OCI-LY7 (cell line): Measurements from ENCODE around the gene IST1. TPM values are rescaled to one million over a fixed set of nuclear protein-coding genes. Genes with fewer than 3 reads are reported as not detected.

Source experiments
- BruUV-seq: library from RNA; stranded (reverse); fragments of 400-500 nt; replicated peaks from 2 replicates; lab custom pipeline; 2021; lab: Mats Ljungman, UMichigan
- CTCF ChIA-PET: fragments of 300-600 bp; sonication (Branson Sonifier 250); formaldehyde crosslinking; loops from one replicate; lab custom pipeline; 2022; ENCODE audit warnings: antibody characterized with exemption; ENCODE audit not compliant: unreplicated experiment; lab: Charles Lee
- POLR2A ChIA-PET: fragments of 300-600 bp; sonication (Branson Sonifier 250); formaldehyde crosslinking; loops from one replicate; lab custom pipeline; 2022; ENCODE audit warnings: antibody characterized with exemption; lab: Charles Lee
- DNase-seq: peaks from one replicate; pipeline ENCODE4 v3.0.0-alpha.2; 2015; ENCODE audit warnings: low spot score
- H2AFZ ChIP-seq: fragments of 200-600 bp; sonication (generic), shearing (Covaris generic); 2 replicates; pipeline ENCODE4 v1.6.1; 2014; ENCODE audit warnings: mild to moderate bottlenecking, antibody characterized with exemption, low read length, moderate library complexity
- H3K27ac ChIP-seq: fragments of 200-600 bp; sonication (generic); 2 replicates; pipeline ENCODE4 v1.5.1; 2014; ENCODE audit warnings: mixed run types, low read depth, mild to moderate bottlenecking, moderate library complexity, low read length, inconsistent platforms; ENCODE audit not compliant: poor library complexity, severe bottlenecking
- H3K36me3 ChIP-seq: fragments of 200-600 bp; sonication (generic); 2 replicates; pipeline ENCODE4 v1.6.1; 2014; ENCODE audit warnings: mild to moderate bottlenecking, antibody characterized with exemption, low read length, moderate library complexity, mixed read lengths; ENCODE audit not compliant: insufficient read depth
- H3K4me1 ChIP-seq: fragments of 200-600 bp; sonication (generic); 2 replicates; pipeline ENCODE4 v1.5.1; 2014; ENCODE audit warnings: mild to moderate bottlenecking, low read length; ENCODE audit not compliant: insufficient read depth, poor library complexity, severe bottlenecking
- H3K4me2 ChIP-seq: fragments of 200-600 bp; sonication (generic); 2 replicates; pipeline ENCODE4 v1.6.1; 2014; ENCODE audit warnings: mild to moderate bottlenecking, low read length
- H3K4me3 ChIP-seq: fragments of 200-600 bp; sonication (generic); 2 replicates; pipeline ENCODE4 v1.5.1; 2014; ENCODE audit warnings: mild to moderate bottlenecking, low read depth, low read length; ENCODE audit not compliant: poor library complexity, severe bottlenecking
- H3K79me2 ChIP-seq: fragments of 200-600 bp; sonication (generic); 2 replicates; pipeline ENCODE4 v1.6.1; 2016; ENCODE audit warnings: low read depth, mild to moderate bottlenecking, low read length, moderate library complexity, mixed read lengths; ENCODE audit not compliant: insufficient read depth
- H3K9me2 ChIP-seq: fragments of 200-600 bp; sonication (generic); 2 replicates; pipeline ENCODE4 v1.6.1; 2016; ENCODE audit warnings: mild to moderate bottlenecking, low read length, mixed read lengths; ENCODE audit not compliant: insufficient read depth
- H3K9me3 ChIP-seq: fragments of 200-600 bp; sonication (generic); 2 replicates; pipeline ENCODE4 v1.6.1; 2014; ENCODE audit warnings: mild to moderate bottlenecking, mixed run types, low read length, mixed read lengths
- H4K20me1 ChIP-seq: fragments of 200-600 bp; sonication (generic); 2 replicates; pipeline ENCODE4 v1.6.1; 2014; ENCODE audit warnings: mild to moderate bottlenecking, antibody characterized with exemption, low read length, moderate library complexity, mixed read lengths; ENCODE audit not compliant: insufficient read depth
- CTCF ChIP-seq: fragments of 200-600 bp; sonication (generic); conservative IDR thresholded peaks from 2 replicates; pipeline ENCODE4 v1.5.1; 2014; ENCODE audit warnings: mild to moderate bottlenecking, antibody characterized with exemption, low read length, moderate library complexity, mixed read lengths
- EZH2phosphoT487 ChIP-seq: fragments of 200-600 bp; sonication (generic); IDR thresholded peaks from 2 replicates; pipeline ENCODE4 v1.6.1; 2018; ENCODE audit warnings: low read depth, borderline replicate concordance, mild to moderate bottlenecking, mixed run types, antibody characterized with exemption, low read length, moderate library complexity, mixed read lengths
- intact Hi-C: fragments of 100-400 bp; cut with micrococcal nuclease; formaldehyde crosslinking; loops from one replicate; pipeline ENCODE4 v1.10.0; 2022; ENCODE audit not compliant: unreplicated experiment
- total RNA-seq, 2 experiments: library from RNA; depleted of rRNA in 1 of 2; stranded (reverse); fragments of >200 nt in 1 of 2; shearing (Covaris generic) in 1 of 2; gene quantifications; 2 replicates each; pipeline ENCODE4 v1.2.3, GENCODE V29; 2014 to 2022

Gene IST1
- total RNA-seq, 2 experiments from 2014 or later, result 147 to 200 TPM

- CTCF ChIA-PET, result no interaction called here
- H2AFZ ChIP-seq, result peak overlapping the region; percentile 26; the same call in 1 of the 2 replicates
- no peaks in the 10 kb centered on the region for H4K20me1 ChIP-seq
- DNase-seq, result peak; percentile 59
- POLR2A ChIA-PET, result interaction anchor here (0.5 to 3.1 kb wide), 4 partner anchors 10 to 54 kb away, joined by 3 to 19 read pairs (median 6); partner anchors contain the start of gene ZNF821
- H3K4me1 ChIP-seq, result peaks cover 32% of the 10 kb centered on the region
- no peak for TF ChIP-seq EZH2phosphoT487
- TF ChIP-seq CTCF, result no peak
- peaks cover 14% of the 10 kb centered on the region for H3K36me3 ChIP-seq
- H3K9me2 ChIP-seq, result no peaks in the 10 kb centered on the region
- H3K27ac ChIP-seq, result peak overlapping the region; percentile 73
- peak overlapping the region; percentile 77 for H3K4me2 ChIP-seq
- BruUV-seq, result no TSS peak
- intact Hi-C loops, result loop anchor here (1.0 to 2.0 kb wide), 4 partner anchors 12 to 112 kb away; partner anchors contain the start of genes AP1G1, DHODH and ZNF821
- H3K9me3 ChIP-seq, result no peaks in the 10 kb centered on the region
- peaks cover 54% of the 10 kb centered on the region for H3K79me2 ChIP-seq
- peak overlapping the region; percentile 95 for H3K4me3 ChIP-seq
These were observed 491 bp downstream of the IST1 start for GRCh38 chr16:71895679-71896365.

GRCh38 chr16:71896764-71897368 is 1.5 kb downstream of the IST1 start:
- no TSS peak for BruUV-seq
- ChIA-PET POLR2A (interaction anchor here (0.5 to 3.1 kb wide), 7 partner anchors 11 to 203 kb away, joined by 3 to 19 read pairs (median 5); partner anchors contain the start of gene ZNF821), CTCF (no interaction called here)
- peaks cover 32% of the 10 kb centered on the region for H3K4me1 ChIP-seq
- intact Hi-C loops, result no loop called here
- H3K4me2 ChIP-seq, result peak overlapping the region; percentile 77
- DNase-seq, result no peak
- no peaks in the 10 kb centered on the region for H3K9me3 ChIP-seq
- peaks cover 64% of the 10 kb centered on the region for H3K79me2 ChIP-seq
- H3K27ac ChIP-seq, result no peak overlapping the region
- H3K36me3 ChIP-seq, result peaks cover 16% of the 10 kb centered on the region
- H3K4me3 ChIP-seq, result peak overlapping the region; percentile 95
- TF ChIP-seq CTCF, result no peak
- no peak for TF ChIP-seq EZH2phosphoT487
- no peaks in the 10 kb centered on the region for H4K20me1 ChIP-seq
- no peak overlapping the region for H2AFZ ChIP-seq
- no peaks in the 10 kb centered on the region for H3K9me2 ChIP-seq
